HG03060 (cell line): ENCODE results near the gene TMEM135.

ENCODE experiments used
- ATAC-seq: cut with Tn5 transposase; IDR thresholded peaks from one replicate; pipeline ENCODE4 v1.9.1; 2021; ENCODE audit warnings: low read depth, moderate number of reproducible peaks; ENCODE audit not compliant: unreplicated experiment

The TMEM135 gene

DNA sequence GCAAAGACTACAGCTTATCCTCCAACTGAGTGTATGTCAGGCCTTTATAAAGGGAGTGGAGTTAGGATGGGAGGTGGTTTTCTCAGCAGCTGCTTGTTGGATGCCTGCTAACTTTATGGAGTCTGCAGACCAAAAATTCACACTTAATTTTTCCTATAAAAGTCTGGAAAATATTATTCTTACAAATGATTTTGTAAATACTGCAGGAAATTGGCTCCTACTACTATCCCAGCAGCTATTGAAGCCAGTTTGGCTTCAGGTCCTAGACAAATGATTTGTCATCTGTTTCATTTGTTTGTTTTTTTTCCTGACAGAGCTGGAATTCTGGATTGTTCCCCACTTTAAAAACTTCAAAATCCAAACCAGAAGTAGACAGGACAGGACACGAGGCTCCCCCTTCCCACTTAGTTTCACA is 292.5 kb downstream of the TMEM135 start:
- ATAC-seq: no peak

DNA sequence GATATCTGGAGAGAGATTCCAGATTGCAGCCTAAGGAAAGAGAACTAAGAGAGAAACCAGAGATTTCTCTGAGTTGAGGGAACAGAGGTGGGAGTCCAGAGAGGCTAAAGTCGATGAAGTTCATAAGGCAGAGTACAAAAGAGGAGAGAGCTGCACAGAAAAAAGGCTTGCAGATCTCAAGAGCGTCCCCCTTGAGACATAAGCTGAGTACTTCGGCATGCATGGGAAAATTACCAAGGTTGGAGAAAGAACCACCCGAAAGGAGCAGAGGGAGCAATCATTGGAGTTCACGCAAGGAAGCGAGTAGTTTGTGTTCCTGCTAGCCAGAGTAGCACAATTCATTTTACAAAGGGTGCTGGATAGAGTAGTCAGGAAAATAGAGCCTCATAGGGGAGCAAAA is 293.5 kb downstream of the TMEM135 start:
- ATAC-seq: no peak

DNA sequence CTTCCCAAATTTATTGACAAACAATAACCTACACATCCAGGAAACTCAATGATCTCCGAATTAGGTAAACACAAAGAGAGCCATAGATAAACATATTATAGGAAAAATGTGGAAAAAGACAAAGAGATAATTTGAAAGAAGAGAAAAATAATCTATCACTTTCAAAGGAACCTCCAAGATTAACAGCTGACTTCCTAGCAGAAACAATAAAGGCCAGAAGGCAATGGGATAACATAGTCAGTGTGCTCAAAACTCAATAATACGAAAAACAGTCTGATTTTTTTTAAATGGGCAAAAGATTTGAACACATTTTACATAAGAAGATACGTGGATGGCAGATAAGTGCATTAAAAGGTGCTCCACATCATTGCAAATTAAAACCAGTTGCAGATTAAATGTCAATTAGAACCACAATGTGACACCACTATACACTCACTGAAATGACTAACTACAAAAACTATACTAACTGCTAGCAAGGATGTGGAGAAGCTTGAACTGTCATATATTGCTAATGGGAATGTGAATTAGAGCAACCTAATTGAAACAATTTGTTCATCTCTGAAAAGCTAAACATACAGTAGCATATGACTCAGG is 300.4 kb downstream of the TMEM135 start:
- ATAC-seq: no peak

DNA sequence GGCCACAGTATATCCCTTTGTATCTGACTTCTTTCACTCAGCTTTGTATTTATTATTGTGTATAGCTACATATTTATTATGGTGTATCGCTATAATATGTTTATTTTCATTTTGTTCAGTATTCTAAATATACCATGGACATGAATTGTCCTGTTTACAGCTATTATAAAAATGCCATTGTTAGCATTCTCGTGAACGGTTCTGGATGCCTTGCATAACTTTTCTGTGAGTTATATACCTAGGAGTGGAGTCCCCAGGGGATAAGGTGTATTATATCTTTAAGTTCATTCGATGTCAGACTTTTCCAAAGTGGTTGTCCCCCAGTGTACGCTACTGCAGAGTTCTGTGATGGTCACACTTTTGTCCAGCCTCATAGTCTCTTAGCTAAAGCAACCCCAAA is 301.7 kb downstream of the TMEM135 start:
- no peak for ATAC-seq

DNA sequence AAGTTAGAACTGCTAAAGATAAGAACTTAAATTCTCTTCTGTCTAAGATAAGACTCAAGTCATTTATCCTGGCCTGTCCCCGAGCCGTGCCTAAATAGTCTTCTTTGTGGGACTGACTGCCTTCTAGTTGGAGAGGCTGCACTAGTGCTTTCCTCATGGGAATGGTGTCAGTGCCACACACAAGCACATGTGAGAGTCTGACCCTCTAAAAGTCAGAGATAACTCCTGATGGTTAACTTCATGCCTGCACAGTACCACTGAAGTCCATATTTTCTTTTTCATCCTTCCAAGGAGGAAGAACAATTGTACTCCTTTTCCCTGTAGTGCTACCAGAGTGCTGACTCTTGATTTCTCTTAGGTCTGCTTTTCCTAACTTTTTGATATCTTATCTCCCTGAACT is 309.7 kb downstream of the TMEM135 start:
- ATAC-seq: no peak

DNA sequence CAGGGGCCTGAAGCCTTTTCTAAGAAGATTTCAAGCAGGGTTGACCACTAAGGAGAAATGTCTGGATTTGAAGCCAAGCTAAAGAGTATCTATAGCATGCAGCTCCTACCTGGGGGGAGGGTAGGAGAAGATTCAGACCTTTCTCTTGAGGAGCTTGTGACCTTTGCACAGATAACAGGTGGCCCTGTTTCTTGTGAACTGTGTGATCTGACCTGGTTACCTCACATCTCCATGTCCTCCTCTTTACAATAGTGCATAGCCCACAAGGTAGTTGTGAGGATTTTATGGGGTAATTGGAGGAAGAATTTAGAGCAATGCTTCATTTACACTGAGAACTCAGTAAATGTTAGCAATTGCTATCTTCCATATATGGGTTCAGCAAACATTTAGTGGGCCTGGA is 310.1 kb downstream of the TMEM135 start:
- no peak for ATAC-seq

DNA sequence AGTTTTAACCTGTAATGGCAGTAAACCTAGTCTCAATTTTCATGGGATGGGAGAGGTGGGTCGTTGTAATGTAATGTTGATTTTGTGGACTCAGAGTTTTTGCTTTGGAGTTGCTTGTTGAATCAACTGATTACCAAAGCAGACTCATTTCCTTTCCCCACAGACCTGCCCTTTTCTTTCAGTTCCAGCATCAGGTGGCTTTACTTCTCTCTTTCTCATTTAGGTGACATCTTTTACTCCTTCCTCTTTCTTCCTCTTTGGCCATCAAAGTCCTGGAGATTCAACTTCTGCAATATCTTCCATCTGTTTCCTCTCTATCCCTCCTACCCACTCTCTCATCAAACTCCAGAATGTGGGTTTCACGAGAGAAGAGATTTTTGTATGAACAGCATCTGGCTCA is 313.9 kb downstream of the TMEM135 start:
- ATAC-seq: no peak

DNA sequence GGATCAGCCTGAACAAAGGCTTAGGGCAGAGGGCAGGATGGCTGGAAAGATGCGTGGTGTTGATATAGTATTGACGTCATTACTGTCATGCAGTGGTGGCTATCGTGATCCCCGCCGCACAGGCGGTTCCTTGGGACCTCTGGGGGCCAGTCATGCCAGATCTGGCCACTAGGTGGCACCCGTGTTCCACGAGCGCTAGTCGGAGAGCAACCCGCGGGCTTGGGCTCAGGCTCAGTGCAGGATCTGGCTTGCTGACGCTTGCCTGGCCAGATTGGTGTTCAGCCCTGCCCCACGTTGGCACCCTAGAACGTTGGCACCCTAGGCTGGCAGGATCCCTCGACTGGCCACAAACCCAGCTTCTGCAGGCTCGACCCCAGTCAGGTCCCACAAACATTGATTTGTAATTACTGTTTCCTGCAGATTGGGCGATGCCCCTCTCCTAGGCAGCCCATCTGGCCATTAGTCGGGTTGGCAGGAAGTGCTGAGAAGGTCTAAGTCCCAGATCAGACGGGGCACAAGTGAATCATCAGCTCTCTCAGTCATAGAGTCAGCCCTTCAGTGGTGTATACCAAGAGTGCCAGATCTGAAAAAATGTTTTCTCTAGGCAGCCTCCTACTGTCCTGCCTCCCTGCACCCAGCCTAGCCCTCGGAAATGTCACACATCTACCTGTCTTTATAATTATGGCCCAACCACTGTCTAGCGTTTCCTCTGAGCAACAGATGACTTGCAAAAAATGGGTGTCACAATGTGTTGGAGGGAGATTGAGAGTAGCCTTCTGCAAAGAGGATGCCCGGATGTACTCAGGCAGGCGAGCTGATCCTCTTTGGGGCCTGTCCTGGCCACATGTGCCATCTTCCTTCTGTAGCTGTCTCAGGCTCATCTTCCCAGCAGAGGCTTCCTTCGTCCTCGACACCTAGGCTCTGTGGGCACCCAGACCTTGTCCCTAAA is 315.3 kb downstream of the TMEM135 start:
- ATAC-seq: peak; percentile 83

DNA sequence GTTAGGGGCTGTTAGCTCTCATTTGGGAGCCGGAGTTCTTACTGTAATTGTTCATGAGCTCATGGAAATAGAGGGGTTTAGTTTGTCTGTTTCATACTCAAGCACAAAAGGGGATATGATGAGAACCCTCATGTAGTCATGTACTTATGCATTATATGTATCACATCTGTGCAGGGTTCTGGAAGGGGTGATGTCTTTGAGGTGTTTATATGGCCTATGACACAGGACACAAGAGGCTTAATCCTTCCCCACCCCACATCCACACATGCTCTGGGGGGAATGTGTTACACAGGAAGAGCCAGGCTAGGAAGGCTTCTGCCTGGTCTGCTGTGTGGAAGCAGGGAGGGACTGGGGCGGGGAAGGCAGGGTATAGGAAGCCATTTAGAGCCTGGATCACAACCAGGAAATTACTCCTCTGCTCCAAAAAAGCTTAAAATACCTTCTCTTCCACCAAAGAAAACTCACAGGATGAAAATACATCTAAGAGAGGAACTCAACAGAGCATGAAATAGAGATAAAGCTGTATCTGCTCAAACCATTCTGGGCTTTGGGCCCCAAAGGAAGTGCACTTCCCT is 316.1 kb downstream of the TMEM135 start:
- ATAC-seq: no peak

DNA sequence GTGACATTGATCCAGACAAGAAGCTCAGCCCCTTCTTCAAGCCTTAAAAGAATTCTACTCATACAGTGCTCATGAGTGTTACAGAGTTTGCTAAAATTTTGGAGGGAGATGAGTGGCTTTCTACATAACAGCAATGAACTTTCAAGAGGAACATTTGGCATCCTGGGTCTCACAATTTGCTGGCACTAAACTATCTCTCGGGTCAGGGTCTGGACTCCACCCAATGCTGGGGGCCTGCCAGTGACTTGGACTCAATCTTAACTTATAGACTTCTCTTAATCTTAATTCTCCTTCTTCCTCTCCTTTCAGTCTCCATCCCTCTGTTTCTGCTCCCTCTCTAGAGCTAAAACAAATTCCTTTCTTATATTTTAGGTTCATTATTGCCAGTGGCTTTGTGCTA is 317.9 kb downstream of the TMEM135 start:
- no peak for ATAC-seq

DNA sequence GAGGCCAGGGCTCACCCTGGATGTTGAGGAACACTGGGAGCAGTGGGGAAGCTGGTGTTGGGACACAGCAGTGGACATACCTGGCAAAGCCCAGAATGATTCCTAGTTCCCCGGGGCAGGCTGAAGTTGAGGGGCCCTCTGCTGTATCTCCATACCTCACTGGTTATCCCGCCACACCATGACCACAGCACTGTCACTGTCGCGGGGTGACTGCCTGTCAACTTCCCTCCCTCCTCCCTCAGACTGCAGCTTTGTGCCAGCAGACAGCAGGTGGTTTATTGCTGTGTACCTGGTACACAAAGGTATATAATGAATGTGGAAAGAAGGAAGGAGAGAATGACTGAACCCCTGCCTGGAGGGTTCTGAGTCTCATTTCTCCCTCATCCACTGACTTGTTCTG is 318.7 kb downstream of the TMEM135 start:
- no peak for ATAC-seq

DNA sequence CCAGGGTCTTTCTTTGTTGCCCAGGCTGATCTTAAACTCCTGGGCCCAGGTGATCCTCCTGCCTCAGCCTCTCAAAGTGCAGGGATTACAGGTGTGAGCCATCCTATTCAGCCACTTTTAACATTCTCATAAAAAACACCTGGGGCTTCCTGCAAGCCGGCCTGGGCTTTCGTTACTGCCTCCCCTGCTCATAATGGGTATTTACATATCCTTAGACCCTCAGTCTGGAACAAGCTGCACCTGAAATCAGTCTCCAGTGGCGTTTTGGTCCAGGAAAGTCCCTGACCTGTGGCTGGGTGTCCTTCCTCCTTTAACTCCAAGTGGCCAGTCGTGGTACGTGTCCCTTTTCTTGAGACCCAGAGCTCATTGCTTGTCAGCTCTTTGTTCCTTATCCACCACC is 320.7 kb downstream of the TMEM135 start:
- ATAC-seq: no peak

DNA sequence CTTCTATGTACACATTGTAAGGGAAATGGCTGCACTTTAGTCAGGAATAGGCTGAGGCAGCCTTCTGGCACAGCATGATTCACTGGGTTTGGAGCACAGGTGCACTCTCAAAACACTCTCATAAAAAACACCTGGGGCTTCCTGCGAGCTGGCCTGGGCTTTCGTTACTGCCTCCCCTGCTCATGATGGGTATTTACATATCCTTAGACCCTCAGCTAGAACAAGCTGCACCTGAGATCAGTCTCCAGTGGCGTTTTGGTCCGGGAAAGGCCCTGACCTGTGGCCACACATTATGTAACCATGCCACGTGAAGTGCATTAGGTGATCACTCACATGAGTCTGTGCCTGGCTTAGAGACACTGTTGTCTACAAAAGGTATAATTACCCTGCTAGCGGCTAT is 321.7 kb downstream of the TMEM135 start:
- no peak for ATAC-seq

DNA sequence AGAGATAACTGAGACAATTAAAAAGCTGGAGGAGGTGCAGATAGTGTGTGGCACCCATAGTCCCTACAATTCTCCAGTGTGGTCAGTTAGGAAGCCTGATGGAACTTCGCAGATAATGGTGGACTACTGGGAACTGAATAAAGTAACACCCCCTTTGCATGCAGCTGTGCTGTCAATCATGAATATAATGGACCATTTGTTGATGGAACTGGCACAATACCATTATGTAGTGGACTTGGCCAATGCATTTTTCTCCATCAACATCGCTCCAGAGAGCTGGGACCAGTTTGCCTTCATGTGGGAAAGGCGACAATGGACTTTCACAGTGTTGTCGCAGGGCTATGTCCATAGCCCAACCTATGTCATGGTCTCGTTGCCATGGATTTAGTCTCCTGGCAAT is 324.2 kb downstream of the TMEM135 start:
- ATAC-seq: no peak

DNA sequence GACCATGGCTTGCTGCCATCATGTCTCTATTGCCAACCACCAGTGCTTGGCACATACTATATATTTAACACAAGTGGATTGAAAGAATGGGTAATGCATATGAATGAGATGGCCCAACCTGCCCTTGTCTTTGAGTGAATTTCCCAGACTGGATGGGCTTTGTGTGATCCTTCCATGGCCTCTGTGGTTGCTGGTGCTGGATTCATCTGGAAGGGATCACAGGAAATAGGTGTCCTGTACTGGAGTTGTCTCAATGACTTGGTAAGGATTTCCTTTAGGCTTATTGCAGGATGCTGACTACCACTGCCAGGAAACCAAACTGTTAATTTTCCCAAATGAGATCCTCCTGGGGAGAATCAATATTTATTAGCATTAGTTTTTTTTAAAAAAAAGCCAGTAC is 328.6 kb downstream of the TMEM135 start:
- ATAC-seq: no peak

DNA sequence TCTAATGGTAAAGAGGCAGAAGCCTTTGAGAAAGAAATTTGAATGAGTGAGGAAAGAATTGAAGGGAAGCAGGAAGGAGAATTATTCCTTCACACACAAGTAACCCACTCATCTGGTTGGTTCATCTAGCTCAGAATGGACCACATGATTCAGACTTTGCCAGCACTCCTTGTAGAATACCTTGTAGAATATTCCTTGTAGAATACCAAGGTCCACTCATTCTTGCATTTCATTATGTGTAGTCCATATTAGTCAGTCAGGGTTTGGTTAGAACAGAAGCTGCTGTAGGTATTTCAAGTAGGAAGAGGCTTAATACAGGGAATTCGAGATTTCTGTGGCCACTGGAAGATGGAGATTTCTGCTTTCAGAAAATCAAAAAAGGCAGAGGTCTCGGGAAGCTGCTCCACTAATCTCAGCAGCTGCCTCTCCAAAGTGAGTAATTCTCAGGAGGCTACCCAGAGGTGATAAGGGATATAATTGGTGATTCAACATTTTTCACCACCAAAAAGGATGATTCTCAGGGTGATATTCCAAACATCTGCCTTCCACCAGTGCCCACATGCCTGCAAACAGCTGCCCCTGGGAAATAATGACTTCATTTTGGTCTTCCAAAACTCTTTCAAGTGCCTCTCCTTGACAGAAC is 329.1 kb downstream of the TMEM135 start:
- ATAC-seq: no peak

DNA sequence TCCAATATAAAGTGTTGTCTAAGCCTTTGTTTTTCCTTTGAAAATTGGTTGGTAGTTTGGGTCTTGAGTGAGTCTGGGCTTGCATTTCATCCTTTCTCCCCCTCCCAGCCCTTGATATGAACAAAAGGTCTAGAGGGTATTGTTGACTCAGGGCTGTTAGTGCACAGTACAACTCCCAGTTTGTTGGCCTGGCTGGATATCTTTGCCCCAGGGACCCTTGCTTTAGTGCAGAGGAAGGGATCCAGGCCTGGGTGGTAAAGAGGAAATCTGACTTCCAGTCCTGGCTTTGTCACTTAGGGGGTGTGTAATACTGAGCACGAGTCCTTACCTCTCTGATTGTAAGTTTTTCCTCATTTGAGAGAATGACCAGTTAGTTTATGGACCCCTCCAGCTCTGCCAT is 330.4 kb downstream of the TMEM135 start:
- ATAC-seq: no peak

DNA sequence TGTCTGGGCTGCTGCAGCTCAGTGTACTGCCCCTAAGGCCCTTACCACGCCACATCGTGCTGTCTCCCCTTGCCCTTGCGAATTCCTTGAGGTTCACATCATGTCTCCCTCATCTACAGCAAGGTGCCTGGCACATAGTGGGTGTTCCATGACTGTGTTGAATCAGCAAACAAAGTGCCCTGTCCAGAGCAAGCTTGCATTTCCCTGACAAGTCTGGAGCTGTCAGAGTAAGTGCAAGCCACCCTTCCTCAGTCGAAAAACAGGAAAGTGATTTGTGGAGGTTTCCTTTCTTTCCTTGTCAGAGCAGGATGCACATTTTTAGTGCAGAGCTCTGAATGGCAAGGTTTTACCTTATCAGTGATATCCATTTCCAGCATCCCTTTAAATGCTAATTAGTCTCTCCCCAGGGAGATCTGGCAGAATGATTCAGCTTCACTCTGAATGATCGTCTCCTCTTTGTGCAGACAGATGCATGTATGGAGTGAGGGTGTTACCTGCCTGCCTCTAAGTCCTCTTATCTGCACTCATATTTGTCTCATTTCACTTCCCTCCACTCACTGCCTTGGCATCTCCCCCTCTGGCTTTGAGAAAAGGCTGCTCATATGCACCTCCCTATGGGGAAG is 331.2 kb downstream of the TMEM135 start:
- no peak for ATAC-seq

DNA sequence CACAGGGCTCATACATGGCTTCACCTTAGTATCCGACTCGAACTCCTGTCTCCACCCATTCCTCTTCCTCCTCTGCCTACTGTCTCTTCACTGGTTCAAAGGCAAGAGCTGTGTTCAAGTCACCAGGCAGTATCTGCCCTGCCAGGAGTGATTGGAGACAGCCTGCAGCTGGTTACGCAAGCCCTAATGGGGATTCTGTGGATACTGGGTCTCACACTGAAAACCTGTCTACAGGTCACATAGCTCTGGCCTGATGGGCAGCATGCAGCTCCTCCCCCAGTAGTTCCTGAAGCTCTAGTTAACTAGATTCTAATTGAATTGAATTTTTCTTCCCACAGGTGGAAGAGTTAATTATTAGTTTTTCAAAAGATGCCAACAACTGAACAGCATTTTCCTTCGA is 332.2 kb downstream of the TMEM135 start:
- ATAC-seq: no peak

DNA sequence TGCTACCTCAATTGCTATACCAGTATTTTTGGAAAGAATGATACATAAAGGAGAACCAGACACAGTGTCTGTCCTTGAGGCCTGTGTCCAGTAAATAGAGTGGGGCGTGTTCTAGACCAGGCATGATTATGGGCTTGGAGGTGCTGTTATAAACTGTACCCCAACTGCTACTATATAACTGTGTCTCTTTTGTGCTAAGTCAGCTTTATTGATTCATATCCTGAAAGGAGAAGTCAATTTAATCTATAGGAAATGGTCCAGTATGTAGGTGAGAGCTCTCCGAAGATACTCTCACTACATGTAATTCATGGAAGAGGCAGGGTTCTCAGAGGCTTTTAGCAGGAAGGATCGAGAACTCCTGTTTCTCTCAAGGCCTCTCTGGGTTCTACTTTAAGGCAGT is 334.3 kb downstream of the TMEM135 start:
- no peak for ATAC-seq
